Stimulated activated CD4-positive, alpha-beta T cell treated with anti-CD3 and anti-CD28 coated beads, Interleukin-4, amount 100 ng/mL, for 4 hours (primary cell): ENCODE data around the gene DDX28.
"Not testable (repeated sequence)": the region's sequence is repeated elsewhere in the genome, so short reads cannot be mapped to it uniquely, and the experiment has no call there.

Source experiments
- DNase-seq, 2 experiments: peaks; one replicate each; pipeline ENCODE4 v3.0.0-alpha.2; 2020

DDX28 gene

GRCh38 chr16:67993207-67994039 lies 29.6 kb downstream of the DDX28 start:
- DNase-seq = peak; percentile 67 to 81

- DNase-seq = no peak
These were observed 30.3 kb downstream of the DDX28 start for GRCh38 chr16:67992661-67993206.

GRCh38 chr16:67990018-67990386 lies 33.0 kb downstream of the DDX28 start:
- no peak for DNase-seq

GRCh38 chr16:67989322-67990017 lies 33.6 kb downstream of the DDX28 start:
- no peak for DNase-seq

- no peak for DNase-seq
These were observed 34.4 kb downstream of the DDX28 start for GRCh38 chr16:67988675-67989074.

- DNase-seq = no peak
These were observed 35.4 kb downstream of the DDX28 start for GRCh38 chr16:67987460-67988160.

GRCh38 chr16:67986949-67987348 lies 36.1 kb downstream of the DDX28 start:
- DNase-seq = no peak

- DNase-seq = no peak
These were observed 40.9 kb downstream of the DDX28 start for GRCh38 chr16:67982011-67982696.

- no peak for DNase-seq
These were observed 42.9 kb downstream of the DDX28 start, which contains the start of gene DPEP3 for GRCh38 chr16:67979955-67980678. Gene DPEP3, minus strand, starts transcription at chr16:67980499. Its CDS starts 119 bp downstream, at chr16:67980380.

- DNase-seq = no peak
These were observed 45.4 kb downstream of the DDX28 start for GRCh38 chr16:67977469-67978227.

- no peak for DNase-seq
These were observed 46.0 kb downstream of the DDX28 start for GRCh38 chr16:67977005-67977404.

GRCh38 chr16:67976205-67976604 lies 46.8 kb downstream of the DDX28 start:
- no peak for DNase-seq

GRCh38 chr16:67975321-67976105 lies 47.5 kb downstream of the DDX28 start:
- DNase-seq = no peak

- not testable (repeated sequence) for DNase-seq
These were observed 50.7 kb downstream of the DDX28 start for GRCh38 chr16:67972285-67972684.

GRCh38 chr16:67971111-67971510 lies 51.9 kb downstream of the DDX28 start:
- no peak for DNase-seq
